GM23248 (cell line): ENCODE data around the gene PRDX4. TPM values are rescaled to one million over a fixed set of nuclear protein-coding genes. Genes with fewer than 3 reads are reported as not detected.
A peak's percentile ranks its signal among the peaks of the same experiment; 100 is the strongest.
"Not testable (repeated sequence)": the region's sequence is repeated elsewhere in the genome, so short reads cannot be mapped to it uniquely, and the experiment has no call there.

Experiments used
- DNase-seq: peaks from one replicate; pipeline ENCODE4 v3.0.0-alpha.2; 2015
- H2AFZ ChIP-seq: fragments of 200-600 bp; sonication (generic); 2 replicates; pipeline ENCODE4 v1.6.1; 2016; ENCODE audit warnings: antibody characterized with exemption
- H3F3A ChIP-seq: fragments of 200-600 bp; sonication (generic); 2 replicates; pipeline ENCODE4 v1.6.1; 2016; ENCODE audit warnings: mild to moderate bottlenecking, antibody characterized with exemption, mixed run types; ENCODE audit not compliant: insufficient read depth
- H3K27ac ChIP-seq: fragments of 200-600 bp; sonication (generic); 2 replicates; pipeline ENCODE4 v1.5.1; 2016; ENCODE audit warnings: mild to moderate bottlenecking
- H3K27me3 ChIP-seq: fragments of 200-600 bp; sonication (generic); replicated peaks from 2 replicates; pipeline ENCODE4 v1.6.1; 2016; ENCODE audit warnings: mild to moderate bottlenecking; ENCODE audit not compliant: insufficient read depth
- H3K36me3 ChIP-seq: fragments of 200-600 bp; sonication (generic); 2 replicates; pipeline ENCODE4 v1.6.1; 2016; ENCODE audit warnings: low read depth, mild to moderate bottlenecking
- H3K4me1 ChIP-seq: fragments of 200-600 bp; sonication (generic); 2 replicates; pipeline ENCODE4 v1.6.1; 2016; ENCODE audit warnings: mild to moderate bottlenecking; ENCODE audit not compliant: insufficient read depth
- H3K4me2 ChIP-seq: fragments of 200-600 bp; sonication (generic); one replicate; pipeline ENCODE4 v1.6.1; 2016; ENCODE audit warnings: mild to moderate bottlenecking; ENCODE audit not compliant: unreplicated experiment
- H3K4me3 ChIP-seq: fragments of 200-600 bp; sonication (generic); 2 replicates; pipeline ENCODE4 v1.5.1; 2016; ENCODE audit warnings: mild to moderate bottlenecking
- H3K79me2 ChIP-seq: fragments of 200-600 bp; sonication (generic); 2 replicates; pipeline ENCODE4 v1.6.1; 2016; ENCODE audit warnings: mild to moderate bottlenecking; ENCODE audit not compliant: insufficient read depth
- H3K9ac ChIP-seq: fragments of 200-600 bp; sonication (generic); 2 replicates; pipeline ENCODE4 v1.6.1; 2016; ENCODE audit warnings: mild to moderate bottlenecking
- H3K9me2 ChIP-seq: fragments of 200-600 bp; sonication (generic); 2 replicates; pipeline ENCODE4 v1.6.1; 2016; ENCODE audit warnings: mixed run types, mild to moderate bottlenecking, moderate library complexity; ENCODE audit not compliant: insufficient read depth
- H3K9me3 ChIP-seq: fragments of 200-600 bp; sonication (generic); one replicate; pipeline ENCODE4 v1.6.1; 2017; ENCODE audit warnings: low read depth
- H4K20me1 ChIP-seq: fragments of 200-600 bp; sonication (generic); 2 replicates; pipeline ENCODE4 v1.6.0; 2016; ENCODE audit not compliant: insufficient read depth
- EZH2 ChIP-seq: fragments of 200-600 bp; sonication (generic); IDR thresholded peaks from 2 replicates; pipeline ENCODE4 v1.6.1; 2018; ENCODE audit warnings: antibody characterized with exemption, mild to moderate bottlenecking; ENCODE audit not compliant: insufficient read depth, poor library complexity, severe bottlenecking
- EZH2phosphoT487 ChIP-seq: fragments of 200-600 bp; sonication (generic); IDR thresholded peaks from 2 replicates; pipeline ENCODE4 v1.6.1; 2018; ENCODE audit warnings: antibody characterized with exemption, moderate library complexity, mild to moderate bottlenecking, low read depth; ENCODE audit not compliant: insufficient read depth
- WGBS, 2 experiments: methylation state at CpG; one replicate each; pipeline ENCODE4 v1.1.6; 2015 to 2017; ENCODE audit warnings: low lambda C conversion rate in 2 of 2, low coverage in 1 of 2; ENCODE audit errors: missing lambda C conversion rate in 2 of 2; 5-methylcytosine and 5-hydroxymethylcytosine counted together
- in situ Hi-C: fragments of 300-500 bp; cut with MboI; formaldehyde crosslinking; loops from 2 replicates; pipeline ENCODE4 v1.15.0; 2020
- polyA plus RNA-seq: library from polyadenylated mRNA; unstranded; fragments of >200 nt; fragmentation: Nextera tagmentation; extraction: Ambion mirVana; gene quantifications from 2 replicates; pipeline ENCODE4 v1.2.1, GENCODE V29; 2016
- total RNA-seq: library from RNA; depleted of rRNA; stranded (reverse); fragments of >200 nt; shearing (Covaris generic); gene quantifications from 2 replicates; pipeline ENCODE4 v1.2.3, GENCODE V29; 2014

PRDX4 gene
- total and polyA plus RNA-seq, 2 experiments from 2014 or later = 571 to 679 TPM

- WGBS, 2 experiments = 71 to 81% methylated on average over 2 of the region's 2 CpGs
- H2AFZ ChIP-seq = no peak overlapping the region
- in situ Hi-C loops = no loop called here
- H3K9ac ChIP-seq = no peak overlapping the region
- DNase-seq = no peak
- no peak overlapping the region for H3K4me3 ChIP-seq
- no peak overlapping the region for H3K4me2 ChIP-seq
- no peaks in the 10 kb centered on the region for H3K4me1 ChIP-seq
- H3K9me3 ChIP-seq = no peaks in the 10 kb centered on the region
- no peaks in the 10 kb centered on the region for H3F3A ChIP-seq
- no peaks in the 10 kb centered on the region for H4K20me1 ChIP-seq
- no peak overlapping the region for H3K27ac ChIP-seq
- no peaks in the 10 kb centered on the region for H3K27me3 ChIP-seq
- no peaks in the 10 kb centered on the region for H3K79me2 ChIP-seq
- H3K36me3 ChIP-seq = no peaks in the 10 kb centered on the region
- H3K9me2 ChIP-seq = no peaks in the 10 kb centered on the region
- TF ChIP-seq EZH2 = no peak
- TF ChIP-seq EZH2phosphoT487 = no peak
These were observed 24.3 kb upstream of the PRDX4 start for GRCh38 chrX:23643020-23643419.

- Histone ChIP-seq H3F3A (no peaks in the 10 kb centered on the region), H3K9me3 (no peaks in the 10 kb centered on the region), H3K36me3 (no peaks in the 10 kb centered on the region), H3K27me3 (no peaks in the 10 kb centered on the region), H3K4me1 (no peaks in the 10 kb centered on the region), H3K4me2 (no peak overlapping the region), H2AFZ (no peak overlapping the region), H3K79me2 (no peaks in the 10 kb centered on the region), H3K9me2 (no peaks in the 10 kb centered on the region), H3K9ac (no peak overlapping the region), H4K20me1 (no peaks in the 10 kb centered on the region), H3K4me3 (no peak overlapping the region), H3K27ac (no peak overlapping the region)
- WGBS, 2 experiments = 84 to 99% methylated on average over 3 to 9 of the region's 9 CpGs
- in situ Hi-C loops = no loop called here
- no peak for DNase-seq
- no peak for TF ChIP-seq EZH2
- TF ChIP-seq EZH2phosphoT487 = no peak
These were observed 22.5 kb upstream of the PRDX4 start for GRCh38 chrX:23644744-23645143.

GRCh38 chrX:23656091-23656490 lies 11.2 kb upstream of the PRDX4 start:
- in situ Hi-C loops = no loop called here
- no peaks in the 10 kb centered on the region for H3K79me2 ChIP-seq
- no peak overlapping the region for H3K9ac ChIP-seq
- H3K27me3 ChIP-seq = no peaks in the 10 kb centered on the region
- no peaks in the 10 kb centered on the region for H4K20me1 ChIP-seq
- no peak overlapping the region for H3K4me3 ChIP-seq
- no peak for TF ChIP-seq EZH2phosphoT487
- no peak for TF ChIP-seq EZH2
- no peak overlapping the region for H2AFZ ChIP-seq
- no peak for DNase-seq
- H3K36me3 ChIP-seq = no peaks in the 10 kb centered on the region
- no peaks in the 10 kb centered on the region for H3F3A ChIP-seq
- H3K9me3 ChIP-seq = no peaks in the 10 kb centered on the region
- no peaks in the 10 kb centered on the region for H3K4me1 ChIP-seq
- 91 to 92% methylated on average over 5 of the region's 5 CpGs for WGBS, 2 experiments
- H3K9me2 ChIP-seq = no peaks in the 10 kb centered on the region
- H3K27ac ChIP-seq = no peak overlapping the region
- no peak overlapping the region for H3K4me2 ChIP-seq

GRCh38 chrX:23656684-23657083 lies 10.6 kb upstream of the PRDX4 start:
- Histone ChIP-seq H2AFZ (no peak overlapping the region), H3K27ac (no peak overlapping the region), H3K4me3 (no peak overlapping the region), H3K4me2 (no peak overlapping the region), H4K20me1 (no peaks in the 10 kb centered on the region), H3F3A (no peaks in the 10 kb centered on the region), H3K4me1 (no peaks in the 10 kb centered on the region), H3K79me2 (no peaks in the 10 kb centered on the region), H3K9me3 (no peaks in the 10 kb centered on the region), H3K36me3 (no peaks in the 10 kb centered on the region), H3K27me3 (no peaks in the 10 kb centered on the region), H3K9me2 (no peaks in the 10 kb centered on the region), H3K9ac (no peak overlapping the region)
- in situ Hi-C loops = no loop called here
- TF ChIP-seq EZH2phosphoT487 = no peak
- TF ChIP-seq EZH2 = no peak
- 25 to 29% methylated on average over 3 of the region's 3 CpGs for WGBS, 2 experiments
- peak; percentile 36 for DNase-seq

- Histone ChIP-seq H3K27me3 (no peaks in the 10 kb centered on the region), H3K9me3 (no peaks in the 10 kb centered on the region), H3K9me2 (no peaks in the 10 kb centered on the region), H3K79me2 (no peaks in the 10 kb centered on the region), H3K9ac (no peak overlapping the region), H4K20me1 (no peaks in the 10 kb centered on the region), H3K27ac (no peak overlapping the region), H2AFZ (no peak overlapping the region), H3F3A (peaks cover 17% of the 10 kb centered on the region), H3K4me3 (no peak overlapping the region), H3K4me2 (no peak overlapping the region), H3K36me3 (no peaks in the 10 kb centered on the region), H3K4me1 (peaks cover 5% of the 10 kb centered on the region; the same call in 1 of the 2 replicates)
- TF ChIP-seq EZH2 (no peak), EZH2phosphoT487 (no peak)
- 84 to 85% methylated on average over 4 of the region's 4 CpGs for WGBS, 2 experiments
- DNase-seq = no peak
- in situ Hi-C loops = no loop called here
These were observed 8.0 kb upstream of the PRDX4 start for GRCh38 chrX:23659339-23659738.

GRCh38 chrX:23660083-23660765 lies 7.1 kb upstream of the PRDX4 start:
- H4K20me1 ChIP-seq, H3K9me2 ChIP-seq, H2AFZ ChIP-seq, H3K79me2 ChIP-seq, H3K9ac ChIP-seq, H3K9me3 ChIP-seq, in situ Hi-C loops, H3K36me3 ChIP-seq, DNase-seq, H3K27ac ChIP-seq, H3K4me3 ChIP-seq, H3K4me1 ChIP-seq, H3K4me2 ChIP-seq, H3K27me3 ChIP-seq: not testable (repeated sequence)
- peaks cover 17% of the 10 kb centered on the region for H3F3A ChIP-seq
- 63 to 77% methylated on average over 7 to 8 of the region's 8 CpGs for WGBS, 2 experiments
